GM12878 (cell line): Measurements from ENCODE around the gene AKAP7. TPM values are rescaled to one million over a fixed set of nuclear protein-coding genes. Genes with fewer than 3 reads are reported as not detected.

Experiments used
- ATAC-seq: fragments of 200-7000 bp; cut with Tn5 transposase; 3 replicates; pipeline ENCODE4 v1.9.1; 2020; ENCODE audit warnings: mild to moderate bottlenecking, moderate library complexity
- BruUV-seq: library from RNA; stranded (reverse); fragments of 400-500 nt; replicated peaks from 2 replicates; lab custom pipeline; 2021; lab: Mats Ljungman, UMichigan
- CTCF ChIA-PET: fragments of 300-600 bp; sonication (Branson Sonifier 250); formaldehyde crosslinking; extraction: SDS; loops from one replicate; lab custom pipeline; 2021; ENCODE audit warnings: inconsistent platforms; lab: Yijun Ruan, JAX
- POLR2A ChIA-PET: fragments of 350-600 bp; formaldehyde crosslinking; extraction: SDS; loops from one replicate; lab custom pipeline; 2021; ENCODE audit warnings: inconsistent platforms; lab: Charles Lee
- RAD21 ChIA-PET: fragments of 300-600 bp; sonication (Branson Sonifier 250); formaldehyde crosslinking; loops from one replicate; lab custom pipeline; 2023; ENCODE audit warnings: antibody characterized with exemption; ENCODE audit not compliant: unreplicated experiment; lab: Charles Lee
- SMC1A ChIA-PET: fragments of 300-600 bp; sonication (Branson Sonifier 250); formaldehyde crosslinking; loops from one replicate; lab custom pipeline; 2023; ENCODE audit not compliant: unreplicated experiment, uncharacterized antibody; lab: Charles Lee
- DNase-seq: peaks from one replicate; pipeline ENCODE4 v3.0.0-alpha.2; 2011; ENCODE audit warnings: low read depth, low spot score
- FAIRE-seq: peaks from 3 replicates; lab custom pipeline; 2011; peaks lifted over from hg19 to GRCh38; lab: Jason Lieb, UNC
- H2AFZ ChIP-seq: 2 replicates; pipeline ENCODE4 v1.6.0; 2011; ENCODE audit warnings: low read depth, low read length, control low read depth; ENCODE audit not compliant: control insufficient read depth
- H3K27ac ChIP-seq: 2 replicates; pipeline ENCODE4 v1.5.1; 2011; ENCODE audit warnings: control low read depth; ENCODE audit not compliant: control insufficient read depth, insufficient read depth
- H3K27me3 ChIP-seq, 2 experiments: replicated peaks in 1 of 2; 2 replicates each; pipeline versions ENCODE4 v1.6.0 to v1.6.1; 2011; ENCODE audit warnings: low read length in 1 of 2; ENCODE audit not compliant: control insufficient read depth in 2 of 2, insufficient read depth in 2 of 2
- H3K36me3 ChIP-seq, 2 experiments: 2 replicates each; pipeline ENCODE4 v1.5.1; 2011; ENCODE audit warnings: low read length in 1 of 2; ENCODE audit not compliant: control insufficient read depth in 2 of 2, insufficient read depth in 2 of 2
- H3K4me1 ChIP-seq: 2 replicates; pipeline ENCODE4 v1.6.1; 2011; ENCODE audit warnings: mild to moderate bottlenecking, low read length, moderate library complexity, mixed read lengths; ENCODE audit not compliant: control insufficient read depth, insufficient read depth
- H3K4me2 ChIP-seq: 2 replicates; pipeline ENCODE4 v1.6.0; 2011; ENCODE audit warnings: control low read depth; ENCODE audit not compliant: control insufficient read depth, insufficient read depth
- H3K4me3 ChIP-seq: fragments of 200-600 bp; sonication (generic); 2 replicates; pipeline ENCODE4 v1.5.1; 2016
- H3K79me2 ChIP-seq: 2 replicates; pipeline ENCODE4 v1.6.0; 2011; ENCODE audit warnings: low read length; ENCODE audit not compliant: control insufficient read depth, insufficient read depth
- H3K9ac ChIP-seq: 2 replicates; pipeline ENCODE4 v1.8.0; 2011; ENCODE audit warnings: low read length, control low read depth, mixed read lengths; ENCODE audit not compliant: control insufficient read depth, insufficient read depth
- H3K9me3 ChIP-seq: replicated peaks from 3 replicates; pipeline ENCODE4 v1.5.1; 2011; ENCODE audit warnings: mild to moderate bottlenecking, low read length; ENCODE audit not compliant: control insufficient read depth, insufficient read depth
- H4K20me1 ChIP-seq: 2 replicates; pipeline ENCODE4 v1.6.0; 2011; ENCODE audit not compliant: control insufficient read depth, insufficient read depth
- CBX5 ChIP-seq: sonication (generic); IDR thresholded peaks from 2 replicates; pipeline ENCODE4 v1.6.1; 2016; ENCODE audit warnings: low read depth, moderate library complexity, mild to moderate bottlenecking, inconsistent platforms
- CREM ChIP-seq: IDR thresholded peaks from 2 replicates; pipeline ENCODE4 v1.6.1; 2014; ENCODE audit warnings: antibody characterized with exemption, low read depth
- HCFC1 ChIP-seq: fragments of 150-350 bp; IDR thresholded peaks from 2 replicates; pipeline ENCODE4 v1.6.1; 2014; ENCODE audit warnings: low read length
- NBN ChIP-seq: fragments of 450-650 bp; IDR thresholded peaks from 2 replicates; pipeline ENCODE4 v1.6.1; 2016
- PAX8 ChIP-seq: fragments of 450-650 bp; IDR thresholded peaks from 2 replicates; pipeline ENCODE4 v1.6.1; 2017; ENCODE audit warnings: mild to moderate bottlenecking, moderate library complexity
- SPI1 ChIP-seq: IDR thresholded peaks from 2 replicates; pipeline ENCODE4 v1.6.1; 2011; ENCODE audit warnings: low read depth, mild to moderate bottlenecking, low read length, moderate library complexity, borderline replicate concordance; ENCODE audit not compliant: insufficient read depth
- ZBTB40 ChIP-seq: fragments of 450-650 bp; IDR thresholded peaks from 2 replicates; pipeline ENCODE4 v1.6.1; 2016; ENCODE audit warnings: mild to moderate bottlenecking, moderate library complexity, borderline replicate concordance
- ZNF207 ChIP-seq: fragments of 450-650 bp; IDR thresholded peaks from 2 replicates; pipeline ENCODE4 v1.6.1; 2014; ENCODE audit warnings: antibody characterized with exemption, mild to moderate bottlenecking, borderline replicate concordance
- ZNF622 ChIP-seq: fragments of 450-650 bp; IDR thresholded peaks from 2 replicates; pipeline ENCODE4 v1.6.1; 2017; ENCODE audit warnings: mild to moderate bottlenecking, inconsistent platforms
- WGBS: methylation state at CpG from one replicate; pipeline ENCODE4 v1.1.6; 2016; ENCODE audit warnings: low lambda C conversion rate; ENCODE audit not compliant: insufficient replicate concordance, insufficient coverage; ENCODE audit errors: missing lambda C conversion rate; 5-methylcytosine and 5-hydroxymethylcytosine counted together
- in situ Hi-C: fragments of 300-500 bp; cut with MboI; formaldehyde crosslinking; loops from 9 replicates; pipeline ENCODE4 v1.14.3; 2018; ENCODE audit warnings: mixed read lengths
- intact Hi-C: fragments of 100-400 bp; cut with micrococcal nuclease; formaldehyde crosslinking; loops from one replicate; pipeline ENCODE4 v1.14.2; 2022; ENCODE audit not compliant: unreplicated experiment
- polyA plus RNA-seq, 11 experiments: library from polyadenylated mRNA; depleted of rRNA in 4 of 11; unstranded in 6 of 11; stranded (reverse) in 5 of 11; fragments of >200 nt; fragmentation: Nextera tagmentation in 4 of 11; fragmentation: Illumina TruSeq in 1 of 11; extraction: Ambion mirVana in 4 of 11; extraction: Trizol in 1 of 11; gene quantifications; 1 replicate in 1 of 11; 2 replicates in 10 of 11; pipeline versions ENCODE4 v1.2.1 to v1.2.3, GENCODE V29; 2011 to 2016; ENCODE audit warnings: inconsistent platforms in 2 of 11, missing spikeins in 2 of 11, low read depth in 1 of 11
- total RNA-seq, 4 experiments: library from RNA; depleted of rRNA in 3 of 4; stranded (reverse); fragments of >200 nt in 3 of 4; fragmentation: Illumina TruSeq in 1 of 4; extraction: Trizol in 1 of 4; gene quantifications; 2 replicates each; pipeline versions ENCODE4 v1.2.1 to v1.2.3, GENCODE V29; 2013 to 2021
- TF ChIP-seq, protein P1 (sequence below): fragments of 450-650 bp; IDR thresholded peaks from 2 replicates; pipeline ENCODE4 v1.6.1; 2017; ENCODE audit warnings: low read depth, mild to moderate bottlenecking, moderate library complexity
- TF ChIP-seq, protein P2 (sequence below): fragments of 450-650 bp; formaldehyde crosslinking; IDR thresholded peaks from 2 replicates; pipeline ENCODE4 v1.5.0; 2022; ENCODE audit warnings: mild to moderate bottlenecking, missing genetic modification characterization

AKAP7 gene
- total and polyA plus RNA-seq, 10 of the 15 experiments (the other 5 are each of a cell fraction or from before 2014, with no cell fraction given), result 0.06 to 0.58 (median 0.28) TPM; not detected in 1

DNA sequence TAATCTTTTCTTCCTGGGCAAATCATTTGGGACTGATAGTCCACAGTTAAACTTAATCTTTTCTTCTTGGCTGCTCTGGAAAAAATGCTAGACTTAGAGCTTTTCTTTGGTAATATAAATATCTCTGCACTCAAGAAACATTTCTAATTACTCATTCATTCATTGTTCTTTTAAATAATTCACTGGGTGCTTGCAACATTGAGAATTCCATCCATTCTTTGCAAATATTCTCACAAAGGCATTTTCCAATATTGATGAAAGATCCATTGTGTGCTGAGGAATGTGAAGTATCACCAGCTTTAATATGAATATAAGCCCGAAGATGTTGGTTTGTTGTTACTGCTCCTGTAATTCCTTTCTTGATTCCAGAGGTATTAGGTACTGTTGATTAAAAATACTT is 38.4 kb downstream of the AKAP7 start:
- Histone ChIP-seq H3K4me3 (no peak overlapping the region), H3K9me3 (no peaks in the 10 kb centered on the region), H3K79me2 (no peaks in the 10 kb centered on the region), H4K20me1 (no peaks in the 10 kb centered on the region), H3K36me3 (no peaks in the 10 kb centered on the region), H3K27me3 (no peaks in the 10 kb centered on the region), H3K27ac (no peak overlapping the region), H3K9ac (no peak overlapping the region), H2AFZ (no peak overlapping the region), H3K4me2 (no peak overlapping the region), H3K4me1 (no peaks in the 10 kb centered on the region)
- ATAC-seq, result no peak
- no peak for DNase-seq
- WGBS, result 17% methylated on average over 1 of the region's 1 CpG
- ChIA-PET POLR2A (no interaction called here), CTCF (no interaction called here), RAD21 (no interaction called here), SMC1A (no interaction called here)
- FAIRE-seq, result no peak
- intact Hi-C loops (no loop called here), in situ Hi-C loops (no loop called here)
- BruUV-seq, result no TSS peak
- no peak for TF ChIP-seq ZNF207
- no peak for TF ChIP-seq SPI1
- no peak for TF ChIP-seq ZNF622
- no peak for TF ChIP-seq ZBTB40
- TF ChIP-seq CBX5, result no peak
- no peak for TF ChIP-seq HCFC1
- TF ChIP-seq, protein P1, sequence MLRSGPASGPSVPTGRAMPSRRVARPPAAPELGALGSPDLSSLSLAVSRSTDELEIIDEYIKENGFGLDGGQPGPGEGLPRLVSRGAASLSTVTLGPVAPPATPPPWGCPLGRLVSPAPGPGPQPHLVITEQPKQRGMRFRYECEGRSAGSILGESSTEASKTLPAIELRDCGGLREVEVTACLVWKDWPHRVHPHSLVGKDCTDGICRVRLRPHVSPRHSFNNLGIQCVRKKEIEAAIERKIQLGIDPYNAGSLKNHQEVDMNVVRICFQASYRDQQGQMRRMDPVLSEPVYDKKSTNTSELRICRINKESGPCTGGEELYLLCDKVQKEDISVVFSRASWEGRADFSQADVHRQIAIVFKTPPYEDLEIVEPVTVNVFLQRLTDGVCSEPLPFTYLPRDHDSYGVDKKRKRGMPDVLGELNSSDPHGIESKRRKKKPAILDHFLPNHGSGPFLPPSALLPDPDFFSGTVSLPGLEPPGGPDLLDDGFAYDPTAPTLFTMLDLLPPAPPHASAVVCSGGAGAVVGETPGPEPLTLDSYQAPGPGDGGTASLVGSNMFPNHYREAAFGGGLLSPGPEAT, result no peak
- no peak for TF ChIP-seq CREM
- TF ChIP-seq, protein P2, sequence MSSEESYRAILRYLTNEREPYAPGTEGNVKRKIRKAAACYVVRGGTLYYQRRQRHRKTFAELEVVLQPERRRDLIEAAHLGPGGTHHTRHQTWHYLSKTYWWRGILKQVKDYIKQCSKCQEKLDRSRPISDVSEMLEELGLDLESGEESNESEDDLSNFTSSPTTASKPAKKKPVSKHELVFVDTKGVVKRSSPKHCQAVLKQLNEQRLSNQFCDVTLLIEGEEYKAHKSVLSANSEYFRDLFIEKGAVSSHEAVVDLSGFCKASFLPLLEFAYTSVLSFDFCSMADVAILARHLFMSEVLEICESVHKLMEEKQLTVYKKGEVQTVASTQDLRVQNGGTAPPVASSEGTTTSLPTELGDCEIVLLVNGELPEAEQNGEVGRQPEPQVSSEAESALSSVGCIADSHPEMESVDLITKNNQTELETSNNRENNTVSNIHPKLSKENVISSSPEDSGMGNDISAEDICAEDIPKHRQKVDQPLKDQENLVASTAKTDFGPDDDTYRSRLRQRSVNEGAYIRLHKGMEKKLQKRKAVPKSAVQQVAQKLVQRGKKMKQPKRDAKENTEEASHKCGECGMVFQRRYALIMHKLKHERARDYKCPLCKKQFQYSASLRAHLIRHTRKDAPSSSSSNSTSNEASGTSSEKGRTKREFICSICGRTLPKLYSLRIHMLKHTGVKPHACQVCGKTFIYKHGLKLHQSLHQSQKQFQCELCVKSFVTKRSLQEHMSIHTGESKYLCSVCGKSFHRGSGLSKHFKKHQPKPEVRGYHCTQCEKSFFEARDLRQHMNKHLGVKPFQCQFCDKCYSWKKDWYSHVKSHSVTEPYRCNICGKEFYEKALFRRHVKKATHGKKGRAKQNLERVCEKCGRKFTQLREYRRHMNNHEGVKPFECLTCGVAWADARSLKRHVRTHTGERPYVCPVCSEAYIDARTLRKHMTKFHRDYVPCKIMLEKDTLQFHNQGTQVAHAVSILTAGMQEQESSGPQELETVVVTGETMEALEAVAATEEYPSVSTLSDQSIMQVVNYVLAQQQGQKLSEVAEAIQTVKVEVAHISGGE (CRISPR knock-in tag), result no peak
- no peak for TF ChIP-seq NBN
- no peak for TF ChIP-seq PAX8
